ENCODE data around the gene DENND4A. TPM values are rescaled to one million over a fixed set of nuclear protein-coding genes. Genes with fewer than 3 reads are reported as not detected.

Gene DENND4A
- polyA plus RNA-seq, 2 of the 4 experiments (the other 2 are of a cell fraction), result 5.6 to 16.8 TPM

DNA sequence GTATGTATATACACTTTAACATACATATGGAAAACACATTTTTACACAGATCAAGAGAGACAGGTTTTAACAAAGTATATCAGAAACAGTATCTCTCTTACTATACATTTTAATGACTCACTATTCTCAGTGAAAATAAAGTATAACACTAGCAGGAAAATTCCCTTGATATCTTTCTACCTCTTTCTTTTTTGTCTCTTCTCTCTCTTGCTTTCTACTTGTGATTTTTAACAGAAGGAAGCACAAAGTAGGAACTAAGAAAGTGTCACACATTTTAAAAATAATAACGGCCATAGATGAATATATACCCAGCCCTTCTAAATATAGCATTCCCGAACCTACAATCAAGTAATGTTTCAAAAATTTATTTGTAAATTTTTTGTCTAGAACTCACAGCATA, 4.8 kb downstream of the DENND4A start:
- FAIRE-seq, result peak; percentile 83
- CTCF ChIA-PET, result interaction anchor here (0.9 to 2.2 kb wide), 3 partner anchors 37 to 148 kb away, joined by 3 to 8 read pairs (median 7); no protein-coding TSS in a partner anchor

DNA sequence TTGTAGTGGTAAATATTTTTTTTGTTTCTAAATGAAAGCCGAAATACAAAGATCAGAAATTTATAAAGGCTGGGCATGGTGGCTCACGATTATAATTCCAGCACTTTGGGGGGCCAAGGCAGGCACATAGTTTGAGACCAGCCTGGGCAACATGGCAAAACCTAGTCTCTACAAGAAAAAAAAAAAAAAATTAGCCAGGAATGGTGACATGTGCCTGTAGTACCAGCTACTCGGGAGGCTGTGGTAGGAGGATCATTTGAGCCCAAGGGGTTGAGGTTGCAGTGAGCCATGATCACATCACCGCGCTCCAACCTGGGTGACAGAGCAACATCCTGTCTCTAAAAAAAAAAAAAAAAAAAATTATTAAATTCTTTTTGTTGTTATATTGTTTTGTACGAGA, 6.9 kb downstream of the DENND4A start:
- CTCF ChIA-PET, result no interaction called here
- Histone ChIP-seq H3K4me2 (no peak overlapping the region), H3K4me3 (no peak overlapping the region), H3K27ac (no peak overlapping the region), H3K9me3 (no peaks in the 10 kb centered on the region), H3K4me1 (peaks cover 10% of the 10 kb centered on the region; the same call in 2 of the 3 replicates)
- TF ChIP-seq CHD4 (IDR thresholded peaks at IDR 0.05; ENCODE audit: borderline replicate concordance) (no peak), EHMT2 (IDR thresholded peaks at IDR 0.05; ENCODE audit: low read depth) (no peak)
- TF ChIP-seq, protein P1, sequence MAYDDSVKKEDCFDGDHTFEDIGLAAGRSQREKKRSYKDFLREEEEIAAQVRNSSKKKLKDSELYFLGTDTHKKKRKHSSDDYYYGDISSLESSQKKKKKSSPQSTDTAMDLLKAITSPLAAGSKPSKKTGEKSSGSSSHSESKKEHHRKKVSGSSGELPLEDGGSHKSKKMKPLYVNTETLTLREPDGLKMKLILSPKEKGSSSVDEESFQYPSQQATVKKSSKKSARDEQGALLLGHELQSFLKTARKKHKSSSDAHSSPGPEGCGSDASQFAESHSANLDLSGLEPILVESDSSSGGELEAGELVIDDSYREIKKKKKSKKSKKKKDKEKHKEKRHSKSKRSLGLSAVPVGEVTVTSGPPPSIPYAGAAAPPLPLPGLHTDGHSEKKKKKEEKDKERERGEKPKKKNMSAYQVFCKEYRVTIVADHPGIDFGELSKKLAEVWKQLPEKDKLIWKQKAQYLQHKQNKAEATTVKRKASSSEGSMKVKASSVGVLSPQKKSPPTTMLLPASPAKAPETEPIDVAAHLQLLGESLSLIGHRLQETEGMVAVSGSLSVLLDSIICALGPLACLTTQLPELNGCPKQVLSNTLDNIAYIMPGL (CRISPR knock-in tag; IDR thresholded peaks at IDR 0.05; ENCODE audit: borderline replicate concordance), result no peak
- POLR2A ChIA-PET, result interaction anchor here (0.9 kb wide), 1 partner anchor 48 kb away, joined by 4 read pairs; no protein-coding TSS in a partner anchor
- no peak for ATAC-seq
- WGBS (ENCODE audit: missing lambda C conversion rate), result 92% methylated on average over 6 of the region's 6 CpGs
- no peak for FAIRE-seq
- no peak for DNase-seq (ENCODE audit: low read depth in 1 of 2, low spot score in 1 of 2)

More for the DNA sequence above, 4.8 kb downstream of the DENND4A start:
- DNase-seq (ENCODE audit: low read depth in 1 of 2, low spot score in 1 of 2), result no peak
- Histone ChIP-seq H3K9me3 (no peaks in the 10 kb centered on the region), H3K27ac (peak overlapping the region; percentile 35 to 60), H3K4me2 (peak overlapping the region; percentile 73), H3K4me1 (peaks cover 17% of the 10 kb centered on the region; the same call in 2 of the 3 replicates), H3K4me3 (peak overlapping the region; percentile 28; the same call in 2 of the 3 replicates)
- WGBS (ENCODE audit: missing lambda C conversion rate), result 5% methylated on average over 2 of the region's 2 CpGs
- POLR2A ChIA-PET, result interaction anchor here (1.0 to 1.3 kb wide), 2 partner anchors 37 to 82 kb away, joined by 3 to 4 read pairs; partner anchors contain the start of gene RAB11A
- ATAC-seq, result no peak
- TF ChIP-seq, protein P1 (CRISPR knock-in tag; IDR thresholded peaks at IDR 0.05; ENCODE audit: borderline replicate concordance), result no peak
- TF ChIP-seq, protein P2, sequence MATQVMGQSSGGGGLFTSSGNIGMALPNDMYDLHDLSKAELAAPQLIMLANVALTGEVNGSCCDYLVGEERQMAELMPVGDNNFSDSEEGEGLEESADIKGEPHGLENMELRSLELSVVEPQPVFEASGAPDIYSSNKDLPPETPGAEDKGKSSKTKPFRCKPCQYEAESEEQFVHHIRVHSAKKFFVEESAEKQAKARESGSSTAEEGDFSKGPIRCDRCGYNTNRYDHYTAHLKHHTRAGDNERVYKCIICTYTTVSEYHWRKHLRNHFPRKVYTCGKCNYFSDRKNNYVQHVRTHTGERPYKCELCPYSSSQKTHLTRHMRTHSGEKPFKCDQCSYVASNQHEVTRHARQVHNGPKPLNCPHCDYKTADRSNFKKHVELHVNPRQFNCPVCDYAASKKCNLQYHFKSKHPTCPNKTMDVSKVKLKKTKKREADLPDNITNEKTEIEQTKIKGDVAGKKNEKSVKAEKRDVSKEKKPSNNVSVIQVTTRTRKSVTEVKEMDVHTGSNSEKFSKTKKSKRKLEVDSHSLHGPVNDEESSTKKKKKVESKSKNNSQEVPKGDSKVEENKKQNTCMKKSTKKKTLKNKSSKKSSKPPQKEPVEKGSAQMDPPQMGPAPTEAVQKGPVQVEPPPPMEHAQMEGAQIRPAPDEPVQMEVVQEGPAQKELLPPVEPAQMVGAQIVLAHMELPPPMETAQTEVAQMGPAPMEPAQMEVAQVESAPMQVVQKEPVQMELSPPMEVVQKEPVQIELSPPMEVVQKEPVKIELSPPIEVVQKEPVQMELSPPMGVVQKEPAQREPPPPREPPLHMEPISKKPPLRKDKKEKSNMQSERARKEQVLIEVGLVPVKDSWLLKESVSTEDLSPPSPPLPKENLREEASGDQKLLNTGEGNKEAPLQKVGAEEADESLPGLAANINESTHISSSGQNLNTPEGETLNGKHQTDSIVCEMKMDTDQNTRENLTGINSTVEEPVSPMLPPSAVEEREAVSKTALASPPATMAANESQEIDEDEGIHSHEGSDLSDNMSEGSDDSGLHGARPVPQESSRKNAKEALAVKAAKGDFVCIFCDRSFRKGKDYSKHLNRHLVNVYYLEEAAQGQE (IDR thresholded peaks at IDR 0.05), result no peak
- TF ChIP-seq NFE2L2 (conservative IDR thresholded peaks at IDR 0.05; ENCODE audit: low read length), result no peak
- TF ChIP-seq SMC3 (IDR thresholded peaks at IDR 0.05), result no peak
- TF ChIP-seq, protein P3, sequence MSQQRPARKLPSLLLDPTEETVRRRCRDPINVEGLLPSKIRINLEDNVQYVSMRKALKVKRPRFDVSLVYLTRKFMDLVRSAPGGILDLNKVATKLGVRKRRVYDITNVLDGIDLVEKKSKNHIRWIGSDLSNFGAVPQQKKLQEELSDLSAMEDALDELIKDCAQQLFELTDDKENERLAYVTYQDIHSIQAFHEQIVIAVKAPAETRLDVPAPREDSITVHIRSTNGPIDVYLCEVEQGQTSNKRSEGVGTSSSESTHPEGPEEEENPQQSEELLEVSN (IDR thresholded peaks at IDR 0.05; ENCODE audit: borderline replicate concordance, low read depth), result no peak

DNA sequence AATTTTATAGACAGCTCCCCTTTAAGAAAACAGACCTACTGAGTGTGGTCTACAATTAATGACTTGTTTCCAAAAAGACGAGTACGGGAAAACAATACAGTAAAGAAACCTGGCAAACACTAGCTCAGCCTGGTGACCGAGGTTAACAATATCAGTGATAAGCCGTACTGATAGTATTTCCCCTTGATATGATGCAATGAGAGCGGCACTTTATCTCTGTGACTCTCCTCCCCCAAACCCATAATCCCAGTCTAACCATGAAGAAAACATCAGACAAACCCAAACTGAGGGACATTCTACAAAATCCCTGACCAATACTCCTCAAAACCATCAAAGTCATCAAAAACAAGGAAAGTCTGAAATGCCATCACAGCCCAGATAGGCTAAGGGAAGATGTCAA, 8.2 kb downstream of the DENND4A start:
- Histone ChIP-seq H3K27ac (no peak overlapping the region), H3K4me2 (no peak overlapping the region), H3K4me3 (no peak overlapping the region), H3K4me1 (peaks cover 9% of the 10 kb centered on the region; the same call in 2 of the 3 replicates), H3K9me3 (no peaks in the 10 kb centered on the region)
- TF ChIP-seq MAFK (IDR thresholded peaks at IDR 0.05; ENCODE audit: partially characterized antibody) (no peak), FOSL2 (IDR thresholded peaks at IDR 0.05) (no peak), FOSL2 (CRISPR knock-in tag; IDR thresholded peaks at IDR 0.05) (no peak), ZSCAN20 (CRISPR knock-in tag; IDR thresholded peaks at IDR 0.05) (no peak), HOXA7 (CRISPR knock-in tag; IDR thresholded peaks at IDR 0.05) (no peak), ESRRA (IDR thresholded peaks at IDR 0.05; ENCODE audit: borderline replicate concordance, low read length) (no peak)
- TF ChIP-seq, protein P3 (IDR thresholded peaks at IDR 0.05; ENCODE audit: borderline replicate concordance, low read depth), result no peak
- CTCF ChIA-PET, result no interaction called here
- WGBS (ENCODE audit: missing lambda C conversion rate), result 94% methylated on average over 5 of the region's 5 CpGs
- ATAC-seq (no peak), DNase-seq (ENCODE audit: low read depth in 1 of 2, low spot score in 1 of 2) (no peak), FAIRE-seq (no peak)
- POLR2A ChIA-PET, result no interaction called here
